ENCODE data around the gene DIP2B. TPM values are rescaled to one million over a fixed set of nuclear protein-coding genes. Genes with fewer than 3 reads are reported as not detected.

The DIP2B gene
- total and polyA plus RNA-seq, 2 of the 13 experiments (the other 11 are each of a cell fraction or from before 2014, with no cell fraction given): 32.1 to 35.8 TPM

DNA sequence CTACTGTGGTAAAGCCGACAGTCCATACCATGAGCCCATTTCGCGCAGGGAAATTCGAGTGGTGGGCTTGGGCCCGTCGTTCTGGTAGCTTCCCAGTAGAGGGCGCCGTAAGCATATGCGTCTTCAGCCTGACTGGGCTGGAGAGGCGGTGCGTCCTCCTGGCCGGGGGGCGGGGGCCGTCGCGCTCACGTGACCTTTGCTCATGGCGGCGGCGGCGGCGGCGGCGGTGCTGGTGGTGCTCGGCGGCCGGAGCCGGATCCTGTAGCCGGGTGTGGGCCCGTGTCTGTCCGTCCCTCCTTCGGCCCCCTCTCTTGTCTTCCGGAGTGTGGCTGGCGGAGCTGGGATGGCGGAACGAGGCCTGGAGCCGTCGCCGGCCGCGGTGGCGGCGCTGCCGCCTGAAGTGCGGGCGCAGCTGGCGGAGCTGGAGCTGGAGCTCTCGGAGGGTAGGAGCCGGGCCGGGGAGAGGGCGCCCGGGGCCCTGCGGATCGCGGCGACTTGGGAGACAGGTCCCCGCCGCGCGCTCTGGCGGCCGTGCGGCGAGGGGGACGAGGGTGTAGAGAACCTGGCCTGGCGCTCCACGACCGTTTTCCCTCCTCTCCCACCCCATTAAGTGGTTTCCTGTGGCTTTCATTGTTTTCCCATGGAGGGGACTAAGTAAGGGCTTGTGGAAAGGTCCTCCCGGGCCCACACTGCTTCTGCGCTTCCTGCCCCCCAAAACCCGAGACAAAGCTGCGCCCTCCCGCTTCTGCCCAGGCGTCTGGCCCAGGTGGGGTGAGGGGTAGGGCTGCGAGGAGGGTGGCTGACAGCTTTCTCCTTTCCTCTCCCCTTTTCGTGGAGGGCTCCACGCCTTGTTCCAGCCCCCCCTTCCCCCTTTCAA, at the start of gene DIP2B (continued):
- TF ChIP-seq MTF2 (CRISPR knock-in tag; IDR thresholded peaks at IDR 0.05; ENCODE audit: borderline replicate concordance): no peak
- TF ChIP-seq ZNF451 (CRISPR knock-in tag; IDR thresholded peaks at IDR 0.05): 0 out of 2 replicates have a peak, but pooled peaks have one; percentile 39
- no peak for TF ChIP-seq ZNF142 (CRISPR knock-in tag; IDR thresholded peaks at IDR 0.05)
- no peak for TF ChIP-seq TBP (CRISPR knock-in tag; IDR thresholded peaks at IDR 0.05)
- TF ChIP-seq FOXK1 (CRISPR knock-in tag; IDR thresholded peaks at IDR 0.05; ENCODE audit: borderline replicate concordance, low read depth): no peak
- TF ChIP-seq NPAS2 (CRISPR knock-in tag; IDR thresholded peaks at IDR 0.05; ENCODE audit: borderline replicate concordance): no peak
- TF ChIP-seq, protein P1, sequence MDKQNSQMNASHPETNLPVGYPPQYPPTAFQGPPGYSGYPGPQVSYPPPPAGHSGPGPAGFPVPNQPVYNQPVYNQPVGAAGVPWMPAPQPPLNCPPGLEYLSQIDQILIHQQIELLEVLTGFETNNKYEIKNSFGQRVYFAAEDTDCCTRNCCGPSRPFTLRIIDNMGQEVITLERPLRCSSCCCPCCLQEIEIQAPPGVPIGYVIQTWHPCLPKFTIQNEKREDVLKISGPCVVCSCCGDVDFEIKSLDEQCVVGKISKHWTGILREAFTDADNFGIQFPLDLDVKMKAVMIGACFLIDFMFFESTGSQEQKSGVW (CRISPR knock-in tag; IDR thresholded peaks at IDR 0.05; ENCODE audit: borderline replicate concordance): no peak
- TF ChIP-seq ZBTB38 (CRISPR knock-in tag; IDR thresholded peaks at IDR 0.05): peak; percentile 33; the same call in 1 of the 2 replicates
- no peak for TF ChIP-seq ZBED4 (CRISPR knock-in tag; IDR thresholded peaks at IDR 0.05; ENCODE audit: borderline replicate concordance)
- peak; percentile 64; the same call in 1 of the 2 replicates for TF ChIP-seq ZSCAN21 (CRISPR knock-in tag; IDR thresholded peaks at IDR 0.05; ENCODE audit: borderline replicate concordance)
- peak; percentile 76 for TF ChIP-seq POLR2G (IDR thresholded peaks at IDR 0.05; ENCODE audit: low read depth, low read length)
- TF ChIP-seq ETV6 (CRISPR knock-in tag; conservative IDR thresholded peaks at IDR 0.05): no peak; the same call in 1 of the 2 replicates
- no peak for TF ChIP-seq HNRNPH1 (optimal IDR thresholded peaks at IDR 0.05; ENCODE audit: low read depth, low read length)
- peak; percentile 70; the same call in 1 of the 2 replicates for TF ChIP-seq KMT2A (CRISPR knock-in tag; IDR thresholded peaks at IDR 0.05)
- TF ChIP-seq ZFY (CRISPR knock-in tag; IDR thresholded peaks at IDR 0.05): peak; percentile 69
- TF ChIP-seq ZNF746 (CRISPR knock-in tag; IDR thresholded peaks at IDR 0.05): no peak; the same call in 1 of the 2 replicates
- TF ChIP-seq ZNF841 (CRISPR knock-in tag; IDR thresholded peaks at IDR 0.05; ENCODE audit: borderline replicate concordance): no peak
- peak; percentile 81 for TF ChIP-seq KDM2A (CRISPR knock-in tag; IDR thresholded peaks at IDR 0.05; ENCODE audit: borderline replicate concordance, low read depth)
